ENCODE data around the gene MYO5A. TPM values are rescaled to one million over a fixed set of nuclear protein-coding genes. Genes with fewer than 3 reads are reported as not detected.
A peak's percentile ranks its signal among the peaks of the same experiment; 100 is the strongest.

Gene MYO5A
- total RNA-seq, 2 donors from 2014 or later: 2.6 to 6.0 TPM

DNA sequence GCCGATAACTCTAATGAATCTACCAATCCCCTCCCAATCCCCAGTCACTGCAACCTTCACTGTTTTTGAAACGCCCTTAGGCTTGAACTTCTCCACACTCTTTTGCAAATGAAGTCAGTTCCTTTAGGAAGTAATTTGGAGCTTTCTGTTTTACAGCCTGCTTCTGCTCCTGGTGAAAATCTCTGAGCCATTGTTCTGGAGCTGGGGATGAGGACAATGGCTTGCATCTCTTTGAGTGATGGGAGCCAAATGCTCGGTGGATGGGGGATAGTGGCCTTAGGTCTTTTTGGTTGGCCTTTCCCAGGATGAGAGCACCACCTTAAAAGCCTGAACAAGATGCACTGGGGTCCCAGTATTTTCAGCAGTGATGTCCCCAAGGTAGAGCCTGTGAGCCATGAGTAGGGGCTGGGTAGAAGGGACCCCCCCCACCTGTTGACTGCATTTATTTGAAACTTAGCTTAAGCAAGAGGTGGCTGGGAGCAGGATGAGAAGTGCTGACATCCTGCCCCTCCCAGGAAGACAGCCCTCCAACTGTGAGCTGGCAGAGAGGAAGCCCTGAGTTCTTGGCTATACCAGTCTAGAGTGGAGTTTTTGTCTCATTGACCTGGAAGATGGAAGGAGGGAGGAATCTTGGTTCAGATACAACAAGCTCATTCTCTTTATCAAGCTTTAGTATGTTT lies 225.4 kb downstream of the MYO5A start:
- Histone ChIP-seq H3K9me3 (no peaks in the 10 kb centered on the region), H3K27ac (no peak overlapping the region), H3K36me3 (no peaks in the 10 kb centered on the region), H3K27me3 (no peaks in the 10 kb centered on the region), H3K4me1 (no peaks in the 10 kb centered on the region), H3K4me3 (no peak overlapping the region), H3K9ac (ENCODE audit: low read depth in 2 of 2, low read length in 2 of 2) (no peak overlapping the region)
- DNase-seq: no peak
- no peak for TF ChIP-seq CTCF (IDR thresholded peaks at IDR 0.05)
- intact Hi-C loops (cut with DNase I): no loop called here

GRCh38 chr15:52301265-52301847 lies 227.3 kb downstream of the MYO5A start:
- Histone ChIP-seq H3K36me3 (no peaks in the 10 kb centered on the region), H3K27me3 (no peaks in the 10 kb centered on the region), H3K9me3 (no peaks in the 10 kb centered on the region), H3K9ac (ENCODE audit: low read depth in 2 of 2, low read length in 2 of 2) (no peak overlapping the region), H3K4me3 (no peak overlapping the region), H3K4me1 (no peaks in the 10 kb centered on the region), H3K27ac (no peak overlapping the region)
- intact Hi-C loops (cut with DNase I): no loop called here
- no peak for DNase-seq
- TF ChIP-seq CTCF (IDR thresholded peaks at IDR 0.05): no peak

DNA sequence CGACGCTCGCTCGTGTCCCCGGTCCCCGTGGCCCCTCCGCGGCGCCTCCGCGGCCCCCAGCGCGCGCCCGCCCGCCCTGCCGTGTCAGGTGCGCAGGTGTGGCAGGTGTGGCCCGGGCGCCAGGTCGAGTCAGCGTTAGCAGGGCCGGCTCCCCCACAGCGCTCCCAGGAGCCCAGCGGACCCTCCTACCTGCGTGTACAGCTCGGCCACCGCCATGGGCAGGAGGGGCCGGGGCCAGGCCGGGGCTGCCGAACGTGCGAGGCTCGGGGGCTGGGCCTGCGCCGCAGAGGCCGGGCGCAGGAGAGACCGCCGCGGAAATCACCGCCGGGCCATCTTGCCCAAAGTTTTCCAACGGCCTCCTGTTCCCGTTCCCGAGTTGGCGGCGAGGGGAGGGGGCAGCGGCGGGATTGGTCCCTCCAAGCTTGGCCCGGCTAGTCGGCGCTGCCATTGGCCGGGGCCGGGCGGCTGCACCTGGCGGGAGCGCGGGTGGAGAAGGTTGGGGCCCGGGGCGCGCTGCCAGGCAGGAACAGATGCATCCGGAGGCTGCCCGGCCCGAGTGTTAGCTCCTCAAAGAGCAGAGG lies 233.2 kb downstream of the MYO5A start, which contains the start of gene MYO5C:
Gene MYO5C (minus strand): TSS at position 384 of the 581 bp plus-strand sequence. CDS start 168 bp downstream, at position 216.
- intact Hi-C loops (cut with DNase I): no loop called here
- Histone ChIP-seq H3K4me1 (no peaks in the 10 kb centered on the region), H3K9ac (ENCODE audit: low read depth in 2 of 2, low read length in 2 of 2) (peak within 1 kb of the TSS; percentile 81 to 85), H3K9me3 (no peaks in the 10 kb centered on the region), H3K4me3 (peak within 1 kb of the TSS; percentile 67), H3K27ac (peak within 1 kb of the TSS; percentile 65), H3K36me3 (no peaks in the 10 kb centered on the region), H3K27me3 (peaks cover 9% of the 10 kb centered on the region)
- DNase-seq: peak; percentile 93
- no peak for TF ChIP-seq CTCF (IDR thresholded peaks at IDR 0.05)

- TF ChIP-seq CTCF (IDR thresholded peaks at IDR 0.05): no peak
- Histone ChIP-seq H3K4me3 (peak overlapping the region; percentile 67), H3K27me3 (peaks cover 9% of the 10 kb centered on the region), H3K9ac (ENCODE audit: low read depth in 2 of 2, low read length in 2 of 2) (peak overlapping the region; percentile 81 to 85), H3K9me3 (no peaks in the 10 kb centered on the region), H3K27ac (peak overlapping the region; percentile 65), H3K36me3 (no peaks in the 10 kb centered on the region), H3K4me1 (no peaks in the 10 kb centered on the region)
- intact Hi-C loops (cut with DNase I): no loop called here
- DNase-seq: peak; percentile 41
These were observed 233.7 kb downstream of the MYO5A start for GRCh38 chr15:52294881-52295420.

GRCh38 chr15:52292780-52293392 lies 235.8 kb downstream of the MYO5A start:
- Histone ChIP-seq H3K27me3 (peaks cover 9% of the 10 kb centered on the region), H3K27ac (no peak overlapping the region), H3K4me3 (no peak overlapping the region), H3K9me3 (no peaks in the 10 kb centered on the region), H3K4me1 (no peaks in the 10 kb centered on the region), H3K36me3 (no peaks in the 10 kb centered on the region), H3K9ac (ENCODE audit: low read depth in 2 of 2, low read length in 2 of 2) (no peak overlapping the region)
- no peak for DNase-seq
- TF ChIP-seq CTCF (IDR thresholded peaks at IDR 0.05): no peak
- intact Hi-C loops (cut with DNase I): no loop called here
